Measurements from ENCODE around the gene TIGAR. TPM values are rescaled to one million over a fixed set of nuclear protein-coding genes. Genes with fewer than 3 reads are reported as not detected.

TIGAR gene
- total RNA-seq, 5 donors from 2014 or later (not counting 1 experiment from before 2014, with no cell fraction given) = 6.7 to 11.4 (median 7.5) TPM

GRCh38 chr12:4369548-4369947 lies 48.5 kb downstream of the TIGAR start:
- Mint-ChIP-seq H3K27me3 (peaks cover 23 to 30% of the 10 kb centered on the region in 2 donors), H3K36me3 (no peaks in the 10 kb centered on the region), H3K9me3 (no peaks in the 10 kb centered on the region), H3K4me3 (no peak overlapping the region), H3K27ac (no peak overlapping the region), H3K4me1 (no peaks in the 10 kb centered on the region)
- Histone ChIP-seq H3K4me3 (ENCODE audit: control insufficient read depth in 1 of 2, extremely low read depth in 1 of 2, low read length in 1 of 2) (no peak overlapping the region), H3K27me3 (replicated peaks in 1 of 2; ENCODE audit: control insufficient read depth in 2 of 2, extremely low read depth in 1 of 2, insufficient read depth in 2 of 2, low read length in 1 of 2) (peaks cover 0 to 15% of the 10 kb centered on the region in 2 experiments), H3K4me1 (ENCODE audit: control insufficient read depth in 1 of 2, extremely low read depth in 1 of 2, insufficient read depth in 2 of 2, low read length in 2 of 2) (no peaks in the 10 kb centered on the region), H3K27ac (ENCODE audit: low read length) (no peak overlapping the region), H3K9me3 (no peaks in the 10 kb centered on the region), H3K36me3 (ENCODE audit: control insufficient read depth in 2 of 2, extremely low read depth in 1 of 2, insufficient read depth in 1 of 2, low read length in 1 of 2) (no peaks in the 10 kb centered on the region)
- 100% methylated on average over 1 of the region's 4 CpGs for WGBS (ENCODE audit: insufficient coverage)
- DNase-seq (no peak), ATAC-seq (replicated peaks in 1 of 4) (no peak)
- ChIA-PET CTCF (interaction anchor here in 1 of 2 donors (0.6 kb wide), 1 partner anchor 42 kb away, joined by 4 read pairs; no protein-coding TSS in a partner anchor), POLR2A (interaction anchor here (0.5 to 0.7 kb wide), 2 partner anchors 34 to 54 kb away, joined by 4 to 11 read pairs; no protein-coding TSS in a partner anchor)

GRCh38 chr12:4370265-4370664 lies 49.3 kb downstream of the TIGAR start:
- Histone ChIP-seq H3K4me3 (ENCODE audit: control insufficient read depth in 1 of 2, extremely low read depth in 1 of 2, low read length in 1 of 2) (no peak overlapping the region), H3K4me1 (ENCODE audit: control insufficient read depth in 1 of 2, extremely low read depth in 1 of 2, insufficient read depth in 2 of 2, low read length in 2 of 2) (no peaks in the 10 kb centered on the region), H3K27ac (ENCODE audit: low read length) (no peak overlapping the region), H3K36me3 (ENCODE audit: control insufficient read depth in 2 of 2, extremely low read depth in 1 of 2, insufficient read depth in 1 of 2, low read length in 1 of 2) (no peaks in the 10 kb centered on the region), H3K27me3 (replicated peaks in 1 of 2; ENCODE audit: control insufficient read depth in 2 of 2, extremely low read depth in 1 of 2, insufficient read depth in 2 of 2, low read length in 1 of 2) (peaks cover 0 to 17% of the 10 kb centered on the region in 2 experiments), H3K9me3 (no peaks in the 10 kb centered on the region)
- no peaks in the 10 kb centered on the region for H3K36me3 Mint-ChIP-seq
- H3K27me3 Mint-ChIP-seq = peaks cover 22 to 27% of the 10 kb centered on the region in 2 donors
- DNase-seq (no peak), ATAC-seq (replicated peaks in 1 of 4) (no peak)
- no peak overlapping the region for H3K27ac Mint-ChIP-seq
- H3K9me3 Mint-ChIP-seq = no peaks in the 10 kb centered on the region
- H3K4me3 Mint-ChIP-seq = no peak overlapping the region
- CTCF ChIA-PET = no interaction called here
- POLR2A ChIA-PET = no interaction called here
- 96% methylated on average over 26 of the region's 31 CpGs for WGBS (ENCODE audit: insufficient coverage)
- no peaks in the 10 kb centered on the region for H3K4me1 Mint-ChIP-seq

GRCh38 chr12:4372653-4373052 lies 51.6 kb downstream of the TIGAR start:
- Histone ChIP-seq H3K4me3 (ENCODE audit: control insufficient read depth in 1 of 2, extremely low read depth in 1 of 2, low read length in 1 of 2) (no peak overlapping the region), H3K27me3 (replicated peaks in 1 of 2; ENCODE audit: control insufficient read depth in 2 of 2, extremely low read depth in 1 of 2, insufficient read depth in 2 of 2, low read length in 1 of 2) (peaks cover 0 to 17% of the 10 kb centered on the region in 2 experiments), H3K27ac (ENCODE audit: low read length) (no peak overlapping the region), H3K4me1 (ENCODE audit: control insufficient read depth in 1 of 2, extremely low read depth in 1 of 2, insufficient read depth in 2 of 2, low read length in 2 of 2) (no peaks in the 10 kb centered on the region), H3K36me3 (ENCODE audit: control insufficient read depth in 2 of 2, extremely low read depth in 1 of 2, insufficient read depth in 1 of 2, low read length in 1 of 2) (no peaks in the 10 kb centered on the region), H3K9me3 (no peaks in the 10 kb centered on the region)
- no peaks in the 10 kb centered on the region for H3K36me3 Mint-ChIP-seq
- CTCF ChIA-PET = no interaction called here
- no peaks in the 10 kb centered on the region for H3K4me1 Mint-ChIP-seq
- peaks cover 15 to 16% of the 10 kb centered on the region in 2 donors for H3K27me3 Mint-ChIP-seq
- H3K27ac Mint-ChIP-seq = no peak overlapping the region
- no peak for ATAC-seq (replicated peaks in 1 of 4)
- H3K4me3 Mint-ChIP-seq = no peak overlapping the region
- DNase-seq = no peak
- POLR2A ChIA-PET = no interaction called here
- 67% methylated on average over 1 of the region's 2 CpGs for WGBS (ENCODE audit: insufficient coverage)
- H3K9me3 Mint-ChIP-seq = no peaks in the 10 kb centered on the region

GRCh38 chr12:4375449-4375848 lies 54.4 kb downstream of the TIGAR start:
- Mint-ChIP-seq H3K4me3 (no peak overlapping the region), H3K27me3 (peaks cover 26 to 28% of the 10 kb centered on the region in 2 donors), H3K36me3 (no peaks in the 10 kb centered on the region), H3K9me3 (no peaks in the 10 kb centered on the region), H3K27ac (no peak overlapping the region), H3K4me1 (no peaks in the 10 kb centered on the region)
- H3K27ac ChIP-seq (ENCODE audit: low read length) = no peak overlapping the region
- H3K27me3 ChIP-seq (replicated peaks in 1 of 2; ENCODE audit: control insufficient read depth in 2 of 2, extremely low read depth in 1 of 2, insufficient read depth in 2 of 2, low read length in 1 of 2) = peaks cover 0 to 19% of the 10 kb centered on the region in 2 experiments
- no CpG with 5 or more reads among the region's 6 CpGs for WGBS (ENCODE audit: insufficient coverage)
- no peaks in the 10 kb centered on the region for H3K4me1 ChIP-seq (ENCODE audit: control insufficient read depth in 1 of 2, extremely low read depth in 1 of 2, insufficient read depth in 2 of 2, low read length in 2 of 2)
- H3K9me3 ChIP-seq = no peaks in the 10 kb centered on the region
- no peak for DNase-seq
- ATAC-seq (replicated peaks in 1 of 4) = no peak
- H3K4me3 ChIP-seq (ENCODE audit: control insufficient read depth in 1 of 2, extremely low read depth in 1 of 2, low read length in 1 of 2) = no peak overlapping the region
- ChIA-PET CTCF (no interaction called here), POLR2A (no interaction called here)
- no peaks in the 10 kb centered on the region for H3K36me3 ChIP-seq (ENCODE audit: control insufficient read depth in 2 of 2, extremely low read depth in 1 of 2, insufficient read depth in 1 of 2, low read length in 1 of 2)

GRCh38 chr12:4378772-4379171 lies 57.8 kb downstream of the TIGAR start:
- Mint-ChIP-seq H3K36me3 (no peaks in the 10 kb centered on the region), H3K27ac (no peak overlapping the region), H3K4me3 (no peak overlapping the region), H3K27me3 (peaks cover 18 to 27% of the 10 kb centered on the region in 2 donors), H3K4me1 (no peaks in the 10 kb centered on the region), H3K9me3 (no peaks in the 10 kb centered on the region)
- no peaks in the 10 kb centered on the region for H3K9me3 ChIP-seq
- WGBS (ENCODE audit: insufficient coverage) = no CpG with 5 or more reads among the region's 1 CpG
- H3K4me1 ChIP-seq (ENCODE audit: control insufficient read depth in 1 of 2, extremely low read depth in 1 of 2, insufficient read depth in 2 of 2, low read length in 2 of 2) = no peaks in the 10 kb centered on the region
- ChIA-PET CTCF (interaction anchor here (0.7 kb wide), 2 partner anchors 12 to 1150 kb away, joined by 3 to 5 read pairs; no protein-coding TSS in a partner anchor), POLR2A (no interaction called here)
- H3K27ac ChIP-seq (ENCODE audit: low read length) = no peak overlapping the region
- H3K4me3 ChIP-seq (ENCODE audit: control insufficient read depth in 1 of 2, extremely low read depth in 1 of 2, low read length in 1 of 2) = no peak overlapping the region
- peaks cover 0 to 13% of the 10 kb centered on the region in 2 experiments for H3K27me3 ChIP-seq (replicated peaks in 1 of 2; ENCODE audit: control insufficient read depth in 2 of 2, extremely low read depth in 1 of 2, insufficient read depth in 2 of 2, low read length in 1 of 2)
- no peaks in the 10 kb centered on the region for H3K36me3 ChIP-seq (ENCODE audit: control insufficient read depth in 2 of 2, extremely low read depth in 1 of 2, insufficient read depth in 1 of 2, low read length in 1 of 2)
- no peak for ATAC-seq (replicated peaks in 1 of 4)
- no peak for DNase-seq

- DNase-seq = no peak
- H3K4me3 Mint-ChIP-seq = no peak within 1 kb of the TSS
- no peaks in the 10 kb centered on the region for H3K36me3 Mint-ChIP-seq
- H3K27me3 Mint-ChIP-seq = peaks cover 18 to 23% of the 10 kb centered on the region in 2 donors
- no peak for ATAC-seq (replicated peaks in 1 of 4)
- H3K9me3 ChIP-seq = no peaks in the 10 kb centered on the region
- no peak within 1 kb of the TSS for H3K27ac Mint-ChIP-seq
- no peaks in the 10 kb centered on the region for H3K36me3 ChIP-seq (ENCODE audit: control insufficient read depth in 2 of 2, extremely low read depth in 1 of 2, insufficient read depth in 1 of 2, low read length in 1 of 2)
- H3K9me3 Mint-ChIP-seq = no peaks in the 10 kb centered on the region
- CTCF ChIA-PET = no interaction called here
- POLR2A ChIA-PET = no interaction called here
- H3K4me1 ChIP-seq (ENCODE audit: control insufficient read depth in 1 of 2, extremely low read depth in 1 of 2, insufficient read depth in 2 of 2, low read length in 2 of 2) = no peaks in the 10 kb centered on the region
- no peak within 1 kb of the TSS for H3K4me3 ChIP-seq (ENCODE audit: control insufficient read depth in 1 of 2, extremely low read depth in 1 of 2, low read length in 1 of 2)
- 47% methylated on average over 6 of the region's 7 CpGs for WGBS (ENCODE audit: insufficient coverage)
- no peaks in the 10 kb centered on the region for H3K4me1 Mint-ChIP-seq
- H3K27me3 ChIP-seq (replicated peaks in 1 of 2; ENCODE audit: control insufficient read depth in 2 of 2, extremely low read depth in 1 of 2, insufficient read depth in 2 of 2, low read length in 1 of 2) = peaks cover 0 to 13% of the 10 kb centered on the region in 2 experiments
- H3K27ac ChIP-seq (ENCODE audit: low read length) = no peak within 1 kb of the TSS
Measured at GRCh38 chr12:4379405-4379804, 58.4 kb downstream of the TIGAR start, which contains the start of gene FGF23. TSS of gene FGF23 (minus strand) at chr12:4379712. CDS start at chr12:4379582, 130 bp downstream.

Data from T-cell (primary cell).